HepG2 (cell line): ENCODE data around the gene NBPF3.

Source experiments
- CEBPB ChIP-seq: IDR thresholded peaks from 2 replicates; pipeline ENCODE4 v1.6.1; 2011; ENCODE audit warnings: low read depth, low read length, improper control_type of control experiment, borderline replicate concordance
- FOXJ3 ChIP-seq: sonication (generic); formaldehyde crosslinking; IDR thresholded peaks from 2 replicates; pipeline ENCODE4 v1.4.0; 2020; ENCODE audit warnings: missing genetic modification reagents, mild to moderate bottlenecking, borderline replicate concordance
- FOXK2 ChIP-seq: fragments of 450-650 bp; IDR thresholded peaks from 2 replicates; pipeline ENCODE4 v1.6.1; 2016
- MAFK ChIP-seq, 2 experiments: IDR thresholded peaks in 1 of 2; conservative IDR thresholded peaks in 1 of 2; 2 replicates each; pipeline ENCODE4 v1.6.1; 2011; ENCODE audit warnings: improper control_type of control experiment in 2 of 2, low read length in 2 of 2
- NFATC3 ChIP-seq: sonication (generic); formaldehyde crosslinking; IDR thresholded peaks from 2 replicates; pipeline ENCODE4 v1.5.1; 2020; ENCODE audit warnings: mild to moderate bottlenecking, missing genetic modification reagents
- PCBP2 ChIP-seq: fragments of 200-400 bp; formaldehyde crosslinking; optimal IDR thresholded peaks from 2 replicates; pipeline ENCODE3; 2018; ENCODE audit warnings: low read length, low read depth; ENCODE audit not compliant: poor library complexity, severe bottlenecking
- POLR2A ChIP-seq, 2 experiments: IDR thresholded peaks; 2 replicates each; pipeline ENCODE4 v1.6.1; 2011; ENCODE audit warnings: low read depth in 2 of 2, low read length in 2 of 2, mild to moderate bottlenecking in 1 of 2, moderate library complexity in 1 of 2; ENCODE audit not compliant: insufficient read depth in 1 of 2
- TAF1 ChIP-seq: sonication (generic); formaldehyde crosslinking; IDR thresholded peaks from 2 replicates; pipeline ENCODE4 v1.4.0; 2020; ENCODE audit warnings: missing genetic modification reagents
- ZNF674 ChIP-seq: sonication (generic); formaldehyde crosslinking; IDR thresholded peaks from 2 replicates; pipeline ENCODE4 v1.5.0; 2020; ENCODE audit warnings: low read depth, mild to moderate bottlenecking, missing genetic modification reagents
- TF ChIP-seq, protein P1 (sequence below): fragments of 450-650 bp; IDR thresholded peaks from 2 replicates; pipeline ENCODE4 v1.6.1; 2017
- TF ChIP-seq, protein P2 (sequence below): sonication (generic); formaldehyde crosslinking; IDR thresholded peaks from 2 replicates; pipeline ENCODE4 v1.5.0; 2020; ENCODE audit warnings: mild to moderate bottlenecking, missing genetic modification reagents, moderate library complexity
- TF ChIP-seq, protein P3 (sequence below): sonication (generic); formaldehyde crosslinking; IDR thresholded peaks from 2 replicates; pipeline ENCODE4 v1.4.0; 2020; ENCODE audit warnings: mild to moderate bottlenecking, missing genetic modification reagents, borderline replicate concordance
- TF ChIP-seq, protein P4 (sequence below): sonication (generic); formaldehyde crosslinking; IDR thresholded peaks from 2 replicates; pipeline ENCODE4 v1.4.0; 2020; ENCODE audit warnings: missing genetic modification reagents
- TF ChIP-seq, protein P5 (sequence below): sonication (generic); formaldehyde crosslinking; IDR thresholded peaks from 2 replicates; pipeline ENCODE4 v1.4.0; 2020; ENCODE audit warnings: missing genetic modification reagents, borderline replicate concordance

DNA sequence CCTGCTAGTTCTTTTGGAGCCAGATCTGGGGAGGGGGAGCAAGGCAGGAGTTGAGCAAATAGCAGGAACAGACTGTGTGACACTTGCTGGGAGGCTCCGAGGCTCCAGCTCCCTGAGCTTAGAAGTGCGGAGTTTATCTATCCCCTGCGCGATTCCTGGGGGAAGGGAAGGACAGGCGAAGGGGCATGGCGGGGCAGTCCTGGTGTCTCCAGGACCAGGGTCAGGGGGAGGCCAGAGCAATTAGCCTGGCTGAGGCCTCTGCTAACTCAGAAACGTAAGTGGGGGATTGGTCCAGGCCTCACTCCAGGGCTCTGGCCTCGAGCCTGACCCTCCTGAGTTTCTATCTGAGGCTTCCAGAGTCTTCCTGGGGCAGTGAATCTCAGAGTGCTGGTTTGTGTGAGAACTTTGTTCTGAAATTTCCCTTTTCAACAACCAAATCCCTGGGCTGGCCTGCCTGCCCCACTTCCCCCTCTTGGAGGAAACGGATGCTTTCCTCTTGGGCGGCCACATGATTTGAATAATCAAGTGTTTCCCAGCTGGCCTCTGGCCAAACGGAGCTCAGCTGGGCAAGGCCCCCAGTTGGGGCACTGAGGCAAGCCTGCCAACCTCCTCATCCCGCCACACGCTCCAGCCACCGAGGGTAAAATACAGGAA is 84.9 kb downstream of the NBPF3 start:
- TF ChIP-seq, protein P1, sequence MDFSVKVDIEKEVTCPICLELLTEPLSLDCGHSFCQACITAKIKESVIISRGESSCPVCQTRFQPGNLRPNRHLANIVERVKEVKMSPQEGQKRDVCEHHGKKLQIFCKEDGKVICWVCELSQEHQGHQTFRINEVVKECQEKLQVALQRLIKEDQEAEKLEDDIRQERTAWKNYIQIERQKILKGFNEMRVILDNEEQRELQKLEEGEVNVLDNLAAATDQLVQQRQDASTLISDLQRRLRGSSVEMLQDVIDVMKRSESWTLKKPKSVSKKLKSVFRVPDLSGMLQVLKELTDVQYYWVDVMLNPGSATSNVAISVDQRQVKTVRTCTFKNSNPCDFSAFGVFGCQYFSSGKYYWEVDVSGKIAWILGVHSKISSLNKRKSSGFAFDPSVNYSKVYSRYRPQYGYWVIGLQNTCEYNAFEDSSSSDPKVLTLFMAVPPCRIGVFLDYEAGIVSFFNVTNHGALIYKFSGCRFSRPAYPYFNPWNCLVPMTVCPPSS = no peak
- TF ChIP-seq POLR2A (IDR thresholded peaks at IDR 0.05; ENCODE audit: insufficient read depth in 1 of 2, low read depth in 2 of 2, low read length in 2 of 2) (no peak), MAFK (conservative IDR thresholded peaks at IDR 0.05 in 1 of 2, IDR thresholded peaks at IDR 0.05 in 1 of 2; ENCODE audit: low read length in 2 of 2) (no peak), FOXK2 (no peak), ZNF674 (no peak), NFATC3 (CRISPR knock-in tag) (no peak), PCBP2 (no peak), FOXJ3 (CRISPR knock-in tag) (no peak), CEBPB (no peak), TAF1 (CRISPR knock-in tag) (no peak)
- TF ChIP-seq, protein P2, sequence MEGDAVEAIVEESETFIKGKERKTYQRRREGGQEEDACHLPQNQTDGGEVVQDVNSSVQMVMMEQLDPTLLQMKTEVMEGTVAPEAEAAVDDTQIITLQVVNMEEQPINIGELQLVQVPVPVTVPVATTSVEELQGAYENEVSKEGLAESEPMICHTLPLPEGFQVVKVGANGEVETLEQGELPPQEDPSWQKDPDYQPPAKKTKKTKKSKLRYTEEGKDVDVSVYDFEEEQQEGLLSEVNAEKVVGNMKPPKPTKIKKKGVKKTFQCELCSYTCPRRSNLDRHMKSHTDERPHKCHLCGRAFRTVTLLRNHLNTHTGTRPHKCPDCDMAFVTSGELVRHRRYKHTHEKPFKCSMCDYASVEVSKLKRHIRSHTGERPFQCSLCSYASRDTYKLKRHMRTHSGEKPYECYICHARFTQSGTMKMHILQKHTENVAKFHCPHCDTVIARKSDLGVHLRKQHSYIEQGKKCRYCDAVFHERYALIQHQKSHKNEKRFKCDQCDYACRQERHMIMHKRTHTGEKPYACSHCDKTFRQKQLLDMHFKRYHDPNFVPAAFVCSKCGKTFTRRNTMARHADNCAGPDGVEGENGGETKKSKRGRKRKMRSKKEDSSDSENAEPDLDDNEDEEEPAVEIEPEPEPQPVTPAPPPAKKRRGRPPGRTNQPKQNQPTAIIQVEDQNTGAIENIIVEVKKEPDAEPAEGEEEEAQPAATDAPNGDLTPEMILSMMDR (CRISPR knock-in tag) = no peak
- TF ChIP-seq, protein P3, sequence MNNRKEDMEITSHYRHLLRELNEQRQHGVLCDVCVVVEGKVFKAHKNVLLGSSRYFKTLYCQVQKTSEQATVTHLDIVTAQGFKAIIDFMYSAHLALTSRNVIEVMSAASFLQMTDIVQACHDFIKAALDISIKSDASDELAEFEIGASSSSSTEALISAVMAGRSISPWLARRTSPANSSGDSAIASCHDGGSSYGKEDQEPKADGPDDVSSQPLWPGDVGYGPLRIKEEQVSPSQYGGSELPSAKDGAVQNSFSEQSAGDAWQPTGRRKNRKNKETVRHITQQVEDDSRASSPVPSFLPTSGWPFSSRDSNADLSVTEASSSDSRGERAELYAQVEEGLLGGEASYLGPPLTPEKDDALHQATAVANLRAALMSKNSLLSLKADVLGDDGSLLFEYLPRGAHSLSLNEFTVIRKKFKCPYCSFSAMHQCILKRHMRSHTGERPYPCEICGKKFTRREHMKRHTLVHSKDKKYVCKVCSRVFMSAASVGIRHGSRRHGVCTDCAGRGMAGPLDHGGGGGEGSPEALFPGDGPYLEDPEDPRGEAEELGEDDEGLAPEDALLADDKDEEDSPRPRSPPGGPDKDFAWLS (CRISPR knock-in tag) = no peak
- TF ChIP-seq, protein P4, sequence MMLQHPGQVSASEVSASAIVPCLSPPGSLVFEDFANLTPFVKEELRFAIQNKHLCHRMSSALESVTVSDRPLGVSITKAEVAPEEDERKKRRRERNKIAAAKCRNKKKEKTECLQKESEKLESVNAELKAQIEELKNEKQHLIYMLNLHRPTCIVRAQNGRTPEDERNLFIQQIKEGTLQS (CRISPR knock-in tag) = no peak
- TF ChIP-seq, protein P5, sequence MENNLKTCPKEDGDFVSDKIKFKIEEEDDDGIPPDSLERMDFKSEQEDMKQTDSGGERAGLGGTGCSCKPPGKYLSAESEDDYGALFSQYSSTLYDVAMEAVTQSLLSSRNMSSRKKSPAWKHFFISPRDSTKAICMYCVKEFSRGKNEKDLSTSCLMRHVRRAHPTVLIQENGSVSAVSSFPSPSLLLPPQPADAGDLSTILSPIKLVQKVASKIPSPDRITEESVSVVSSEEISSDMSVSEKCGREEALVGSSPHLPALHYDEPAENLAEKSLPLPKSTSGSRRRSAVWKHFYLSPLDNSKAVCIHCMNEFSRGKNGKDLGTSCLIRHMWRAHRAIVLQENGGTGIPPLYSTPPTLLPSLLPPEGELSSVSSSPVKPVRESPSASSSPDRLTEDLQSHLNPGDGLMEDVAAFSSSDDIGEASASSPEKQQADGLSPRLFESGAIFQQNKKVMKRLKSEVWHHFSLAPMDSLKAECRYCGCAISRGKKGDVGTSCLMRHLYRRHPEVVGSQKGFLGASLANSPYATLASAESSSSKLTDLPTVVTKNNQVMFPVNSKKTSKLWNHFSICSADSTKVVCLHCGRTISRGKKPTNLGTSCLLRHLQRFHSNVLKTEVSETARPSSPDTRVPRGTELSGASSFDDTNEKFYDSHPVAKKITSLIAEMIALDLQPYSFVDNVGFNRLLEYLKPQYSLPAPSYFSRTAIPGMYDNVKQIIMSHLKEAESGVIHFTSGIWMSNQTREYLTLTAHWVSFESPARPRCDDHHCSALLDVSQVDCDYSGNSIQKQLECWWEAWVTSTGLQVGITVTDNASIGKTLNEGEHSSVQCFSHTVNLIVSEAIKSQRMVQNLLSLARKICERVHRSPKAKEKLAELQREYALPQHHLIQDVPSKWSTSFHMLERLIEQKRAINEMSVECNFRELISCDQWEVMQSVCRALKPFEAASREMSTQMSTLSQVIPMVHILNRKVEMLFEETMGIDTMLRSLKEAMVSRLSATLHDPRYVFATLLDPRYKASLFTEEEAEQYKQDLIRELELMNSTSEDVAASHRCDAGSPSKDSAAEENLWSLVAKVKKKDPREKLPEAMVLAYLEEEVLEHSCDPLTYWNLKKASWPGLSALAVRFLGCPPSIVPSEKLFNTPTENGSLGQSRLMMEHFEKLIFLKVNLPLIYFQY (CRISPR knock-in tag) = no peak
